Lower leg skin (tissue), 3 donors: ENCODE data around the gene FGD6.

Experiments
- POLR2A ChIP-seq, 2 donors: fragments of 450-650 bp; IDR thresholded peaks; one replicate each; pipeline ENCODE4 v1.6.1; 2016 to 2017; ENCODE audit warnings: antibody characterized with exemption in 2 of 2, mild to moderate bottlenecking in 1 of 2, moderate library complexity in 1 of 2
- TF ChIP-seq, protein P1 (sequence below), 3 donors: fragments of 450-650 bp; IDR thresholded peaks; one replicate each; pipeline ENCODE4 v1.5.1; 2016; ENCODE audit warnings: antibody characterized with exemption in 3 of 3, mild to moderate bottlenecking in 3 of 3, moderate library complexity in 2 of 3

DNA sequence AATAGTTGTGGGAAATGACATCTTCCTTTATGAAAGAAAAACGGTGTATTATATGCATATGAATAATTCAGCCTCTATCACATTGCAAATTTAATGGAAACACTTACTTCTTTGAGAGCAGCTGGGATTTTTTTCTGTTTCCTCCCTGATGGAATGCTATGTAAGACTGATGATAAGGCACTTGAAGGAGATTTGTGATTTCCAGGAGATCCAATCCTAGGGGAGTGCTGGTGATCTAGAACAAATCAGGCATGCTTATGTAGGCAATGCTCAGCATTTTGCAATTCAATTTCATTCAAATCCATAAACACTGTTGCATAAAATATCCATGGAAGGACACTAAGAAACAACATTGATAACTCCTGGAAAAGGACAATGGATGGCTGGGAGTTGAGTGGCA, 127.8 kb downstream of the FGD6 start:
- no peak for TF ChIP-seq POLR2A (IDR thresholded peaks at IDR 0.05)
- TF ChIP-seq, protein P1, sequence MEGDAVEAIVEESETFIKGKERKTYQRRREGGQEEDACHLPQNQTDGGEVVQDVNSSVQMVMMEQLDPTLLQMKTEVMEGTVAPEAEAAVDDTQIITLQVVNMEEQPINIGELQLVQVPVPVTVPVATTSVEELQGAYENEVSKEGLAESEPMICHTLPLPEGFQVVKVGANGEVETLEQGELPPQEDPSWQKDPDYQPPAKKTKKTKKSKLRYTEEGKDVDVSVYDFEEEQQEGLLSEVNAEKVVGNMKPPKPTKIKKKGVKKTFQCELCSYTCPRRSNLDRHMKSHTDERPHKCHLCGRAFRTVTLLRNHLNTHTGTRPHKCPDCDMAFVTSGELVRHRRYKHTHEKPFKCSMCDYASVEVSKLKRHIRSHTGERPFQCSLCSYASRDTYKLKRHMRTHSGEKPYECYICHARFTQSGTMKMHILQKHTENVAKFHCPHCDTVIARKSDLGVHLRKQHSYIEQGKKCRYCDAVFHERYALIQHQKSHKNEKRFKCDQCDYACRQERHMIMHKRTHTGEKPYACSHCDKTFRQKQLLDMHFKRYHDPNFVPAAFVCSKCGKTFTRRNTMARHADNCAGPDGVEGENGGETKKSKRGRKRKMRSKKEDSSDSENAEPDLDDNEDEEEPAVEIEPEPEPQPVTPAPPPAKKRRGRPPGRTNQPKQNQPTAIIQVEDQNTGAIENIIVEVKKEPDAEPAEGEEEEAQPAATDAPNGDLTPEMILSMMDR (IDR thresholded peaks at IDR 0.05) = no peak
